ENCODE data around the gene HIGD2A.
A peak's percentile ranks its signal among the peaks of the same experiment; 100 is the strongest.

The HIGD2A gene, protein sequence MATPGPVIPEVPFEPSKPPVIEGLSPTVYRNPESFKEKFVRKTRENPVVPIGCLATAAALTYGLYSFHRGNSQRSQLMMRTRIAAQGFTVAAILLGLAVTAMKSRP

DNA sequence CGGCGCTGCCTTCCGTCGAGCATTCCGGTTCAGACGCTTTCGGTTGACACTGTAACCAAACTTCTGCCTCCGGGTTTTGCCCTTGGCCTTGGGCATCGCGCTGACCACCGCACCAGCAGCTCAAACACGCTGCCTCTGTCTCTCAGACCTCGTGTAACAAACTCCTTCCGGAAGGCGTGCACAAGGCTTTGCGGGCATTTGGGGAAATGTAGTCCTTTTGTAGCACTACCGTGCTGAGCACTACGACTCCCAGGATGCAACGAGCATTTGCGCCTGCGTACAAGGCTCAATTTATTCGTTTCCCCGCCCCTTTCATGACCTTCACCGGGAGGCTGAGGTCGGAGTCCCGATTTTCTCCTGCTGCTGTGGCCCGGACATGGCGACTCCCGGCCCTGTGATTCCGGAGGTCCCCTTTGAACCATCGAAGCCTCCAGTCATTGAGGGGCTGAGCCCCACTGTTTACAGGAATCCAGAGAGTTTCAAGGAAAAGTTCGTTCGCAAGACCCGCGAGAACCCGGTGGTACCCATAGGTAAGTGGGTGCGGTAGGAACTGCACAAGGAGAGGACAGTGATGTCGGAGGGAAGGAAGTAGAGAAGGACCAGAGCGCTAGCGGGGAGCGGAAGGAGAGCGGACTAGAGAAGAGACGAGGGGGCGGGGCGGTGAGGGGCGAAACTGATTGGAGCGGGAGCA, at the start of gene HIGD2A, which contains the start of gene NOP16:
Gene HIGD2A, plus strand, starts transcription at position 308 of the 691 bp plus-strand sequence. Its CDS starts 69 bp downstream, at position 377.
Gene NOP16, minus strand, starts transcription at position 155 of the 691 bp plus-strand sequence. Its CDS starts 59 bp downstream, at position 96.
- DNase-seq, result peak; percentile 100

DNA sequence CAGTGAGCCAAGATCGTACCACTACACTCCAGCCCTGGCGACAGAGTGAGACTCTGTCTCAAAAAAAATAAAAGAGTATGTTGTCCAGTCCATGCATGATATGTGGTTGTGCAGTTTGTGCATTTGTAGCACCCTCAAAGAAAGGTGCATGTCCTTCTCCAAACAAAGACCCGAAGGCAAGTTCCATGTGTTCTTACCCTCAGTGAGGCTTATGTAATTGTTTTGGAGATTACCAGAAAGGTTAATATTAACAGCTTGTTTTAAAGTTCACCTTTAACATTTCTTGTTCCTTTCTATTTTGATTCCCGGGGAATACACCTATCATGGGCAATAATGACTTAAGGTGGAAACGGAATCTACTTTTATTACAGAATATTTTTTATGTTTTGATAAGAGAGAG, 49.2 kb upstream of the HIGD2A start:
- no peak for DNase-seq

DNA sequence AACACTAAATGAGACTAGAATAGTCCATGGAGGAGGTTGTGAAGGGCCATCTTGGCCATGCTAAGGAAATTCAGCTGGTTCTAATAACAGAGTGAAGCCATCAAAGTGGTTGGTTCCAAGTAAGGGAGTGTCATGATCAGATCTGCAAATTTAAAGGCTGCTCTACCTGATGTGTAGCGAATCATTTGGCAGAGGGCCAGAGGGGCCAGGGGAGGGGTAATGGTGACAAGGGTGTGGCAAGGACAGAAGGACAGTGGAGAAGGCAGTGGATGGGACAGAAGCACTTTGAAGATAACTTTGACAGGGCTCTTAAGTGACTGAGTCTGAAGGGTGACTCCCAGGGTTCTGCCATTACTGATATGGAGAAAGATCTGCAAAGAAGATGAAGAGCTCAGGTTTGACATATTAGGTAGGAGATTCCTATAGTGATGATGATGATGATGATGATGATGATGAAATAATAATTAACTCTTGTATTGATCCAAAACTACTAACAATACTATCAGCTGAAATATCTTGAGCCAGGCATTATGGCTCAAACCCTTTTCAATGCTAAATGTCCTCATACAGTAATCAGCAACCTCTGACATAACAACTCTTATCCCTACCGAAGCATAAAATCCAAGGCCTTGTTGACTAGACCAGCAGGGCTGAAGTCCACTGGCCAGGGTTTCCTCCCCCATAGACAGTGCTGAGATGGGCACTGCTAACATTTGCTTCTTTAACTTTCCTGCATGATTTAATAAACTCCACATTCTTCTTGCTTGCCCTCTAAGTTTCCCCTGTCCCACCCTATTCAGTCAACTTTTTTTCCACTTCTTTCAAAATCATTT, 47.0 kb upstream of the HIGD2A start:
- no peak for DNase-seq

DNA sequence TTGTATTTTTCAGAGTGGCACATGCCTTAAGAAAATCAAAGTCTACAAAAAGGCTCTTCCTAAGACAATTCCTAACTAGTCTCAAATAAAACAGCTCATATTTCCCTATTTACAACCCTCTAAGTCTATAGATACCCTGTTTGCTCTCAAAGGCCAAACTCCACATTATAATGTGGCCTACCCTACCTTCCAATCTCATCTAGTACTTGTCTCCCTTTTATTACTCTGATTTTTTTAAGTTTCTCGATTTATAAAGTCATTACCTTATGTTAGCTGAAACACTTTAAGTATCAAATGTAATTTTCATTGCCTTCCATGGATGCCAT, 46.4 kb upstream of the HIGD2A start:
- DNase-seq, result no peak

DNA sequence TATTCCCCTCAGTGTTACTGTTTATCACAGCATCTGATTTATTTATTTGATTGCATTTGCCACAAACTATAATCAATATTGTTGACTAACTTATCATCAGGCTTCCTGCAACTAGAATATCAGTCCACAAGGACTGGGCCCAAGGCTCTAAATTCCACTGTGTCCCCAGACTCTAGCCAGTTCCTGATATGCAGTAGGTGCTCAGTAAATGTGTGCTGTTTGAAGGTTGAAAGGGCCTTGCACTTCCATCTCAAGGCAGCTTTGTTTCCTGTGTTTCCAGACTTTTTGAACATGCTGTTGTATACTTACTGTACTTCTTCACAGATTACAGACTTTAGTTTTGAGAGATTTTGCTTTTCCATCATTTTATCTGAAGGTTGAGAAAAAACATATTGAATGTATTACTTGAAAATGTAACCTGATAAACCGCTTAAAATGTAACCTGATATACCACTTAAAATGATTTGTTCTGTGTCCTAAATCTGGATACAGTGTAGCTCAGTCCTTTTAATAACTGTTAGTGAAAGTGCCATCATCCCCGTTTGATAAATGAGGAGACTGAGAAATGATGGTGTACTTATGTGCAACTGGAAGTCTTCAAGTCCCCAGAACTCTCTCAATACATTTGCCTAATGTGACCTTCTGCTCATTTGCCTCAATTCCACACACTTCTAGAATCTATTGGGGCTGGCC, 45.6 kb upstream of the HIGD2A start:
- no peak for DNase-seq

DNA sequence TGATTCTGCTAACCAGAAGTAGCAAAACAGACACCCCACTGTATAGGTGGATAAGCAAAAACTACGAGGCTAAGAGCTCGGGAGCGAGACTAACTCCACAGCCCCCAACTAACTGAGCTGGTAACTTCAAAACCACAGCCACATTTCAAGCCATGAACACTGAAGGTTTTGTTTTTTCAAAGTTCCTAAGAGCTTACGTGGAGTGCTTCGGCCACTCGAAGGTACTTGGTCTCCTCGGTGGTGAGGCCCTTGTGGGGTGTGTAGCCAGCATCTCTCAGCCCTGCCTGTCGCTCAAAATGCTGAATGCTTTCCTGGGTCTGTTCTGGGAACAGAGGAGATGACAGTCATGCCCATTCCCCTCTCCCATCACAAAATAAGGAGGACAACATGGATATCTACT, 38.1 kb upstream of the HIGD2A start:
- DNase-seq, result no peak

DNA sequence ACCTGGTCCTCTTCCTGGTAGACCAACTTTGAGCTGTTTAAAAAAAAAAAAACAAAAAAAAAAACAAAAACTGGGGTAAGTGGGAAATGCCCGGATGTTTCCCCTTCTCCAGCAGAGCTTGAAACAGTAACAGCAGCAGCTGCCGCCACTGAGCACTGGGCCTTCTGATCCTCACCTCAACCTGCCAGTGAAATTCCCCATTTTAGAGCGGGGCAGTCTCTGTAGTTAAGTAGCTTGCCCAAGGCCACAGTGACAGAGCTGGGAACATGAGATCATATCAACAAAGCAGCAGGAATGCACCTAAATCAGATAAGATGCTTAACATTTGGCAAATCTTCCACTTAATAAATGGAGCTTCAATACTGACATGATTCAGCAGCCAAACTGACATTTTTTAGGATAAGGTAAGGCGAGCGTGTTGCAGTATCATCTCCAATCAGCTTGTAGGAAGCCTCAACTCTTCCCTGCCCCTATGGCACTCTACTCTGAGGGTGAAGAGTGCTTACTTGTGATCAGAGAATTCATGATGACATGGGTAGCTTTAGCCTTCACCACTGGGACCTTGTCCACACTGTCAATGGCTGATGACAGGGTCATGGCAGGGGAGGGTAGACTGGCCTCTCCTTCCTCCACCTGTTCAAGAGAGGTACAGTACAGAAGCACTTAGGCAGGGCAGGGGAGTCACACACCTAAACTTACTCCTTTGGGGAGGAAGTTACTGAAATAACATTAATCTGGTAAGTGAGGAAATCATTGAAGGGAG, 36.3 kb upstream of the HIGD2A start:
- DNase-seq, result no peak

DNA sequence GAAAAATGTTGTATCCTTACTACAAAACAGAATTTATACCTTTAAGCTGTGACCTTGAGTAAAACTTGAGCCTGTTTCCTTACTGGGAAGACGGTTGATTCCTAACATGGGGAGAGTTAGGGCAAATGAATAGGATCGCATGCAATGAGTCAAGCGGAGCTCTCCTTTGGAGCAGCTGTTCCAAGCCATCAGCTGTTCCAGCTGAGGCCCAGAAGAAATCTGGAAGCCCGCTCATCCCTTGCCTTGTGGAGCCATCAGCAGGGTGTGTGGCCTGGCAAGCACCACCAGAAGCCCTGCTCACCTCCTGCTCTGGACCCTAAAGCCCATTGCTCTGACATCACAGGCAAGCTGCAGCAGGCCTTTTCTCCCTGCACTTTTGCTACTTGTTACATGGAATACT, 35.0 kb upstream of the HIGD2A start:
- no peak for DNase-seq

DNA sequence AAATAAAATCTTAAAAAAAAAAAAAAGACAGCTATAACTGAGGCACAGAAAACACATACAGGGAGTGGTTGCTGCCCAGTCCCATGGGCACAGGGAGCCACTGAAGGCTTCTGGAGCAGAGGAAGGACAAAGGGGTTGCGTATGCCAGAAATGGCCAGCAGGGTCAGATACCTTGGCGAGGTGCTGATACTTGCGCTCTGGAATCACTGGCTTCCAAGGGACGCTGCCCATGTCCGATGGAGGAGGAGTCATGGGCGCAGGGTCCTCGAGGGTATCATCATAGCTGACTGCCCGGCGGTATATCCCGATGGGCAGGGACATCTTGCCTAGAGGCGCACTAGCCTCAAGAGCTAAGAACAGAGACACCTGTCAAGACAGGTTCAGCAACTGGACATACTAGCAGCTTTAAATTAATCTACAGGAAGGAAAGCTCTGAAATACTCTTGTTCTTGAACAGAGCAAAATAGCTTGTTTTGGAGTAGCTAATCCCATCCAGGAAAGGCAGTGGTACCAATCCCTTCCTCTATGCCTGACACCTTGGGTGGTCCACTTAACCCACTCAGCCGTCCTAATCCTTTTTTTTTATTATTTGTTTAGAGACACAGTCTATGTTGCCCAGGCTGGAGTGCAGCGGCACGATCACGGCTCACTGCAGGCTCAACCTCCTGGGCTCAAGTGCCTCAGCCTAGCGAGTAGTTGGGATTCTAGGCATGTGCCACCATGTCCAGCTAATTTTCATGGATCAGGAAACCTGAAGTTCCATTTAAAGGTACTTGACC, 33.0 kb upstream of the HIGD2A start:
- DNase-seq, result no peak

DNA sequence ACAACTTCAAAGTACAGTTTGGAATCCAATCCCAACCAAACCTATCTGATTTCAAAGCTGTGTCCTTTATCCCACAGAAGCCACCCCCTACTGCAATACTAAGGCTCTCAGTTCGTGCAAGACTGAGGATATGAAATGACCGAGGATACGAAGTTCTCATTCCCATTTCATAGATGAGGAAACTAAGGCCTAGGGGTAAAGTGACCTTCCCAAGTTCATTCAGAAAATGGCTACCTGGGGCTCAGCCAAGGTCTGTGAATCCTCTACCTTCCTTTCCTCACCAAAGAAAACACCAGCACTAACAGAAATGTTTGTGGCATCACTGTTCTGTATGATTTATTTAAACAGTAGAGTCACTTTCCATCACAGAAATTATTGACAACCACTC, 32.4 kb upstream of the HIGD2A start:
- no peak for DNase-seq

DNA sequence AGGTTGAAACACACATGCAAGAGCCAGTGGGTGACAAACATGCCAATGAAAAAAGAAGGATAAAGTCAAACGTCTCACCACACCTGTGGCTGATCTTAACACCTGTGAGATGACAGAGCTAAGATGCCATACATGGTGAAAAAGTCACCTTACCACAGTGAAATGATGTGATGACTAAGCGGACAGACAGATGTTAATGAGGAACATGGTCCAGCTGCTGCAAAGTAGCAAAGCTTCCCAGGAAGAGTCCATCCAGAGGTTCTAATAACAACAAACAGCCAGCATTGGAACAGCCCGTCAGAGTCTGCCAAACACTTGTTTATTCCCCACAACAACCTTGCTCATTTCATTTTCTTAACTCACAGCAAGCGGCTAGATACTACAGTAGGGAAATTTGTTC, 28.9 kb upstream of the HIGD2A start:
- no peak for DNase-seq

DNA sequence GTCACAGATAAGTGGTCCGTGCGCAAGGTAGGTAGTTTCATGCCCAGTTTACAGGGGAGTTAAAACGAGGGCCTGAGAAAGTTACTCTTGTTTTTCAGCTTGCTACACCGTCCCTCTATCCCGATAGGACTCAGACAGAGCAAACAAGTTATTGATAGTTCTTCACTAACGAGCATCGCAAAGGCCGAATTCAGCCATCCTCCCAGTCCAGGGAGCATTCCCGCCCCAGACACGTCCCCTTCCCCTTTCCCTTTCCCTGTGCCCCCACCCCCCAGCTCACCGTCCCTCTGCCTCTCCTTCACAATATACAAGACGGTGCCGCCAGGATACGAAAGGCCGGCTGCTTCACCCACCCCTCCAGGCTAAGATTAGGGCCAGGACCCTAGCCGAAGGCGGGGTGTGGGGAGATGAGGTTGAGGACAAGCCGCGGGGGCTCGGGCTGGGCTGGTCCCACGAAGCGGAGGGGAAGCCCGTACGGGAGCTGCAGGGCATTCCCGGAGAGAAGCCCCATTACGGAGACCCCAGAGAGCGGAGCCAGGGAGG, 27.6 kb upstream of the HIGD2A start:
- no peak for DNase-seq

DNA sequence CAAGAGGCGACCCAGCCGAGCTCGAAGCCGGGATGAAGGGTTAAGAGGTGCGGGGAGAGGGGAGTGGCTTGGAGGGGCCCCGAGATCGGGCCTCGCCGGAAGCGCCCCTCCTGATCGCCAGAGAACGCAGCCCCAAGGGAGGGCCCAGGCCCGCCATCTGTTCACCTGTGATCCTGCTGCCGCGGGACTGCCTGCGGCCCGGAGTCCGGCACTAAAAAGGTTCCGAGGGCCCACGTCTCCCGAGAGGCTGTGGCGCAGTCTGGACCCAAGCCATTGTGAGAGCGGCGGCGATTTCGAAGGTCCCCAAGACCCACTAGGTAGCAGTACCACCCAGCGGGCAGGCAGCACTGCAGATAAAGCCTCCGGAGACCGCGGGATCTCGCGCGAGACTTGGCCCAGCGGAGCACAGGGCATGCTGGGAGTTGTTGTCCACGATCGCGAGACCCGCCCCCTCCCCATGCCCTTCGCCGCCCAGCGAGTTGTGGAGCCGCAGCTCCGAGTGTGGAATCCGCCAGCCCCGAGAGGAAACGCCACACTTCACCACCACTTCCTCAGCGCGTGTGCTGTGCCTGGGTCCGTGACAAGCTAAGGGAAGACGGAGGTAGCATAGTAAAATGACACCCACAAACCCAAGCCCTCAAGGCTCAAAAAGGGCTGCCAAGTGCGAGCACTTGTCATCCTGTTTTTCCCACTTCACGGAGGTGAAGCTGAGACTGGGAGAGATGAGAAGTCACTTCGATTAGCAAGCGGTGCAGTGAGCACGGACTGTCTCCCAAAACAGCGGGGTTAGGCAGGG, 26.9 kb upstream of the HIGD2A start, which contains the start of gene KIAA1191:
Gene KIAA1191, minus strand, starts transcription at position 328 of the 796 bp plus-strand sequence. CDS start 2,256 bp downstream, outside the sequence.
- DNase-seq, result peak; percentile 93

DNA sequence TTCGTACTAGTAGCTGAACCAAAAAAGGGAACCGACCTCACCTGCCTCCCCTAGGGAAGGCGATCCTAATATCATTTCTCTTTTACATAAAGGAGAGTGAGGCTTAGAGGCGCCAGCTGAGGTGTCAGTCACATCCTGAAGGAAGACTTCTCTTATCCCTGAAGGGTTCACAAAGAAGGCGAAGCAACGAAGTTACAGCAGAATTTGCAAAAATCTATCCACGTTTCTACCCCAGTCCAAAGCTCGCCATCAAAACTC, 26.4 kb upstream of the HIGD2A start:
- no peak for DNase-seq

DNA sequence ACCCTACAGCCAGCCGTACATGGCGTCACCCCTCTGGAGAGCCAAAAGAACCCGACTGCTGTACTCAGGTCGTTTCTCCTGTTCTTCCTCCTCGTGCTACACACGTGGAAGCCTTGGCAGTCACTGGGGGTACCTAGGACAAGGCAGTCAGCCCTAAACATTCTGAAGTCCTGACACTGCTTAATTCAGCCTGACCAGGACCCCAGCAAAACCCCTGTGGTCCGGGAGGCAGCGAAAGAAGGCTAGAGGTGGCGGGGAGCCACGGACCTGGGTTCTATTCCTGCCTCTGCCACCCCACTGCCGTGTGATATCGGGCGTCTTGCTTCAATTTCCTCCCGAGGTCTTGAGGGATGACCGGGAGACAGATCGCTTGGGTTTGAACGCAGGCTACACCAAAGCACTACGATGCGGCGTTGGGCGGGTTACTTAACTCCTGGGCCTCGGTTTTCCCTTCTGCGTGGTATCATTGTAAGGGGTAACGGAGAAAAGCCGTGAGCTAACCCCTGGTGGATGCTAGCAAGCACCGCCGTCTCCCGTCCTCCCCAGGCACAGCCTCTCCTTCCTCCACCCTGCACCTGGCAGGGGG, 23.7 kb upstream of the HIGD2A start:
- no peak for DNase-seq

DNA sequence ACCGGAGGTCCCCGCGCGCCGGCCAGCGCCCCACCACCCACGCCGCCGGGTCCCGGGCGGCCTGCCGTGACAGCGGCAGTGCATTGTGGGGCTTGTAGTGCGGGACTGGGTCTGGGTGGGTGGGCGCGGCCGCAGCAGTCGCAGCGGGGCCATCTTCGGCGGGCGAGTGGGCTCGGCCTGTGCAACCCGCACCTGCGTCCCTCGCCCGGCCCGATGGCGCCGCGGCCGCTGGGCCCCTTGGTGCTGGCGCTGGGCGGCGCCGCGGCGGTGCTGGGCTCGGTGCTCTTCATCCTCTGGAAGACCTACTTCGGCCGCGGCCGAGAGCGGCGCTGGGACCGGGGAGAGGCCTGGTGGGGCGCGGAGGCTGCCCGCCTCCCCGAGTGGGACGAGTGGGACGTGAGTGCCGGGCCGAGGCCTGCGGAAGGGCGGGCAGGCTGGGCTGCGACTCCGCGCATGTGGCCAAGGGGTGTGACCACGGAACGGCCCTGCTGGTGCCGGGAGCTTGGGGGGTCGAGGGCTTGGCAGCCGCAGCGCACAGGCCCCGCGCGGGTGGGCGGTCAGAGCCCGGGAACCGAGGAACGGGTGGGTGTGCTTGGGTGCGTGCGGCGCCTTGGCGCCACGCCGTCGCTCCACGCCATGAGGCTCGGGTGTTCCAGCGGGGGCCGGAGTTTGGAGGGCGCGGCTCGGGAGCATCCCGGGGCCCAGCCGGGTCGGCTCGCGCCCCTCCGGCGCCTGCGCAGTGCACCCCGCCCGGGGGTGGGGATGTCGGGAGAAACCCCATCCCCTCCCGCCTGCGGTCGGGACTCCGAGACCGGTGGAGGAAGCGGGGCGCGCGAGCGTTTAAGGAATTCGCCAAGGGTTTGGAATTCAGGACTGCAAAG, 23.0 kb upstream of the HIGD2A start, which contains the start of gene ARL10:
Gene ARL10, plus strand, starts transcription at position 137 of the 881 bp plus-strand sequence. Its CDS starts 77 bp downstream, at position 214.
- peak; percentile 17 for DNase-seq

DNA sequence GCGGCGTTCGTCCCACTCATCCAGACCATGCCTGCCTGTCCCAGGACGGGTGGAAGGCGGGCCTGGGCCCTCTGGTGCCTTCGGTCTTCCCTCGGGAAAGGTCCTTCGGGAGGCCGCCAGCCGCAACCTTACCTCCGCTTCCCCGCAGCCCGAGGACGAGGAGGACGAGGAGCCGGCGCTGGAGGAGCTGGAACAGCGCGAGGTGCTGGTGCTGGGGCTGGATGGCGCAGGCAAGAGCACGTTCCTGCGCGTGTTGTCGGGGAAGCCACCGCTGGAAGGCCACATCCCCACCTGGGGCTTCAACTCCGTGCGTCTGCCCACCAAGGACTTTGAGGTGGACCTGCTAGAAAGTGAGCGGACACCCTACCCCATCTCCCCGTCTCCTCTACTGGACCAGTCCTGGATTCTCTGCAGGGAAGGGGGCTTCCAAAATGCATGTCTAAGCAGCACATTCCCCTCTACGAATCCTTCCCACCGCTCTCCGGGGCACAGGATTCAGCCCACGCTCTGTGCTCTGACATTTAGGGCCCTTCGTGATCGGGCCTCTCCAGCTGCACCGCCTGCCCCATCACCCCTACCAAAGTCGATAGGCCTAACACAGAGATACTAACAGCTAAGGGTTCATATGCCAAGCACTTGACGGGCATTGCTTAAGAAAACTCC, 22.2 kb upstream of the HIGD2A start:
- DNase-seq, result no peak

DNA sequence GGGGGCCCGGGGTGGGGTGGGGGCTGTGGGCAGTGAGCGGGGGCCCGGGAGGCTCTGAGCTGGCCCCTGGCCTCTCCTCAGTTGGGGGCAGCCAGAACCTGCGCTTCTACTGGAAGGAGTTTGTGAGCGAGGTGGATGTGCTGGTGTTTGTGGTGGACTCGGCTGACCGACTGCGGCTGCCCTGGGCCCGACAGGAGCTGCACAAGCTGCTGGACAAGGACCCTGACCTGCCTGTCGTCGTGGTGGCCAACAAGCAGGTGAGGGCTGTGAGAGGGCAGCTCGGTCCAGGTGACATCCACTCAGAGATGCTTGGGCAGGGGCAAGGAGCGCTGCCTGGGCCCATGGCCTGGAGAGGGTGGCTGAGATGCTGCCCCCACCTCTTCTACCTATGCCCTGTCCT, 19.8 kb upstream of the HIGD2A start:
- no peak for DNase-seq
